Neural cell (in vitro differentiated cells): Measurements from ENCODE around the gene MRPL1. TPM values are rescaled to one million over a fixed set of nuclear protein-coding genes. Genes with fewer than 3 reads are reported as not detected.

Experiments
- H2AFZ ChIP-seq: fragments of 200-600, 300-800 bp; sonication (generic), shearing (Covaris generic); 2 replicates; pipeline ENCODE4 v1.6.0; 2014; ENCODE audit warnings: low read depth, mild to moderate bottlenecking, antibody characterized with exemption, low read length, moderate library complexity
- H3F3A ChIP-seq: fragments of 200-600 bp; shearing (Covaris generic); 2 replicates; pipeline ENCODE4 v1.6.1; 2016; ENCODE audit warnings: mild to moderate bottlenecking, moderate library complexity, mixed read lengths, antibody characterized with exemption, low read length; ENCODE audit not compliant: insufficient read depth, poor library complexity, severe bottlenecking
- H3K27ac ChIP-seq: fragments of 200-600, 300-800 bp; sonication (generic), shearing (Covaris generic); 2 replicates; pipeline ENCODE4 v1.5.1; 2014; ENCODE audit warnings: mild to moderate bottlenecking, low read length, moderate library complexity
- H3K27me3 ChIP-seq: fragments of 300-800, 200-600 bp; sonication (generic), shearing (Covaris generic); 2 replicates; pipeline ENCODE4 v1.6.0; 2014; ENCODE audit warnings: mild to moderate bottlenecking, low read depth, low read length, moderate library complexity; ENCODE audit not compliant: insufficient read depth
- H3K36me3 ChIP-seq: fragments of 300-800, 200-600 bp; sonication (generic), shearing (Covaris generic); 2 replicates; pipeline ENCODE4 v1.5.1; 2014; ENCODE audit warnings: mild to moderate bottlenecking, antibody characterized with exemption, low read length, moderate library complexity; ENCODE audit not compliant: insufficient read depth
- H3K4me2 ChIP-seq: fragments of 300-800, 200-600 bp; sonication (generic), shearing (Covaris generic); 2 replicates; pipeline ENCODE4 v1.6.0; 2014; ENCODE audit warnings: mild to moderate bottlenecking, low read length
- H3K4me3 ChIP-seq: fragments of 300-800, 200-600 bp; sonication (generic), shearing (Covaris generic); 2 replicates; pipeline ENCODE4 v1.5.1; 2014; ENCODE audit warnings: mild to moderate bottlenecking, low read length, moderate library complexity
- H3K79me2 ChIP-seq: fragments of 200-600 bp; shearing (Covaris generic); replicated peaks from 2 replicates; pipeline ENCODE4 v1.6.0; 2014; ENCODE audit warnings: mild to moderate bottlenecking, low read length, moderate library complexity; ENCODE audit not compliant: insufficient read depth
- H3K9ac ChIP-seq: fragments of 300-800, 200-600 bp; sonication (generic), shearing (Covaris generic); 2 replicates; pipeline ENCODE4 v1.6.1; 2016; ENCODE audit warnings: mild to moderate bottlenecking, low read length, mixed read lengths
- H3K9me2 ChIP-seq: fragments of 200-600 bp; shearing (Covaris generic); 2 replicates; pipeline ENCODE4 v1.6.1; 2016; ENCODE audit warnings: mild to moderate bottlenecking, low read length, mixed read lengths; ENCODE audit not compliant: insufficient read depth
- H3K9me3 ChIP-seq: fragments of 200-600, 300-800 bp; sonication (generic), shearing (Covaris generic); 2 replicates; pipeline ENCODE4 v1.6.1; 2016; ENCODE audit warnings: mild to moderate bottlenecking, mixed run types, low read length, moderate library complexity, mixed read lengths
- H4K20me1 ChIP-seq: fragments of 200-600 bp; shearing (Covaris generic); 2 replicates; pipeline ENCODE4 v1.6.1; 2016; ENCODE audit warnings: mild to moderate bottlenecking, mixed run types; ENCODE audit not compliant: insufficient read depth
- CTCF ChIP-seq: fragments of 450-650 bp; IDR thresholded peaks from 2 replicates; pipeline ENCODE4 v1.5.1; 2014; ENCODE audit warnings: antibody characterized with exemption, mild to moderate bottlenecking, moderate library complexity; ENCODE audit not compliant: poor library complexity, severe bottlenecking
- EP300 ChIP-seq: fragments of 450-650 bp; conservative IDR thresholded peaks from 2 replicates; pipeline ENCODE4 v1.6.1; 2014; ENCODE audit warnings: antibody characterized with exemption, mild to moderate bottlenecking, moderate library complexity; ENCODE audit not compliant: poor library complexity, severe bottlenecking
- EZH2 ChIP-seq: fragments of 200-600, 300-800 bp; shearing (Covaris generic), sonication (generic); IDR thresholded peaks from 2 replicates; pipeline ENCODE4 v1.6.1; 2014; ENCODE audit warnings: antibody characterized with exemption, low read length, borderline replicate concordance, mild to moderate bottlenecking; ENCODE audit not compliant: insufficient read depth, poor library complexity, severe bottlenecking
- MXI1 ChIP-seq: fragments of 450-650 bp; conservative IDR thresholded peaks from 2 replicates; pipeline ENCODE4 v1.6.1; 2014; ENCODE audit warnings: antibody characterized with exemption, mild to moderate bottlenecking; ENCODE audit not compliant: poor library complexity, severe bottlenecking
- POLR2AphosphoS5 ChIP-seq: IDR thresholded peaks from 2 replicates; pipeline ENCODE4 v1.6.1; 2012
- RAD21 ChIP-seq: fragments of 450-650 bp; conservative IDR thresholded peaks from 2 replicates; pipeline ENCODE4 v1.6.1; 2014; ENCODE audit warnings: antibody characterized with exemption, mild to moderate bottlenecking, moderate library complexity
- SMC3 ChIP-seq: fragments of 450-650 bp; conservative IDR thresholded peaks from 2 replicates; pipeline ENCODE4 v1.6.1; 2014; ENCODE audit warnings: antibody characterized with exemption, mild to moderate bottlenecking, moderate library complexity; ENCODE audit not compliant: poor library complexity
- TAF1 ChIP-seq: IDR thresholded peaks from 2 replicates; pipeline ENCODE4 v1.6.1; 2012; ENCODE audit warnings: low read depth
- polyA plus RNA-seq: library from polyadenylated mRNA; depleted of rRNA; stranded (reverse); fragments of >200 nt; gene quantifications from 2 replicates; pipeline ENCODE4 v1.2.3, GENCODE V29; 2014
- TF ChIP-seq, protein P1 (sequence below): IDR thresholded peaks from 2 replicates; pipeline ENCODE4 v1.6.1; 2012; ENCODE audit warnings: borderline replicate concordance

Gene MRPL1
- polyA plus RNA-seq, 1 donor from 2014 or later, result 41.9 TPM

GRCh38 chr4:77930876-77931275, 68.2 kb downstream of the MRPL1 start:
- Histone ChIP-seq H3K27me3 (no peaks in the 10 kb centered on the region), H3K9ac (no peak overlapping the region), H3K9me2 (no peaks in the 10 kb centered on the region), H3K27ac (no peak overlapping the region), H3K4me2 (no peak overlapping the region), H3K36me3 (no peaks in the 10 kb centered on the region), H3K9me3 (no peaks in the 10 kb centered on the region), H3K79me2 (no peaks in the 10 kb centered on the region), H3F3A (no peaks in the 10 kb centered on the region), H4K20me1 (no peaks in the 10 kb centered on the region), H2AFZ (no peak overlapping the region), H3K4me3 (no peak overlapping the region)
- TF ChIP-seq, protein P1, sequence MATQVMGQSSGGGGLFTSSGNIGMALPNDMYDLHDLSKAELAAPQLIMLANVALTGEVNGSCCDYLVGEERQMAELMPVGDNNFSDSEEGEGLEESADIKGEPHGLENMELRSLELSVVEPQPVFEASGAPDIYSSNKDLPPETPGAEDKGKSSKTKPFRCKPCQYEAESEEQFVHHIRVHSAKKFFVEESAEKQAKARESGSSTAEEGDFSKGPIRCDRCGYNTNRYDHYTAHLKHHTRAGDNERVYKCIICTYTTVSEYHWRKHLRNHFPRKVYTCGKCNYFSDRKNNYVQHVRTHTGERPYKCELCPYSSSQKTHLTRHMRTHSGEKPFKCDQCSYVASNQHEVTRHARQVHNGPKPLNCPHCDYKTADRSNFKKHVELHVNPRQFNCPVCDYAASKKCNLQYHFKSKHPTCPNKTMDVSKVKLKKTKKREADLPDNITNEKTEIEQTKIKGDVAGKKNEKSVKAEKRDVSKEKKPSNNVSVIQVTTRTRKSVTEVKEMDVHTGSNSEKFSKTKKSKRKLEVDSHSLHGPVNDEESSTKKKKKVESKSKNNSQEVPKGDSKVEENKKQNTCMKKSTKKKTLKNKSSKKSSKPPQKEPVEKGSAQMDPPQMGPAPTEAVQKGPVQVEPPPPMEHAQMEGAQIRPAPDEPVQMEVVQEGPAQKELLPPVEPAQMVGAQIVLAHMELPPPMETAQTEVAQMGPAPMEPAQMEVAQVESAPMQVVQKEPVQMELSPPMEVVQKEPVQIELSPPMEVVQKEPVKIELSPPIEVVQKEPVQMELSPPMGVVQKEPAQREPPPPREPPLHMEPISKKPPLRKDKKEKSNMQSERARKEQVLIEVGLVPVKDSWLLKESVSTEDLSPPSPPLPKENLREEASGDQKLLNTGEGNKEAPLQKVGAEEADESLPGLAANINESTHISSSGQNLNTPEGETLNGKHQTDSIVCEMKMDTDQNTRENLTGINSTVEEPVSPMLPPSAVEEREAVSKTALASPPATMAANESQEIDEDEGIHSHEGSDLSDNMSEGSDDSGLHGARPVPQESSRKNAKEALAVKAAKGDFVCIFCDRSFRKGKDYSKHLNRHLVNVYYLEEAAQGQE, result no peak

DNA sequence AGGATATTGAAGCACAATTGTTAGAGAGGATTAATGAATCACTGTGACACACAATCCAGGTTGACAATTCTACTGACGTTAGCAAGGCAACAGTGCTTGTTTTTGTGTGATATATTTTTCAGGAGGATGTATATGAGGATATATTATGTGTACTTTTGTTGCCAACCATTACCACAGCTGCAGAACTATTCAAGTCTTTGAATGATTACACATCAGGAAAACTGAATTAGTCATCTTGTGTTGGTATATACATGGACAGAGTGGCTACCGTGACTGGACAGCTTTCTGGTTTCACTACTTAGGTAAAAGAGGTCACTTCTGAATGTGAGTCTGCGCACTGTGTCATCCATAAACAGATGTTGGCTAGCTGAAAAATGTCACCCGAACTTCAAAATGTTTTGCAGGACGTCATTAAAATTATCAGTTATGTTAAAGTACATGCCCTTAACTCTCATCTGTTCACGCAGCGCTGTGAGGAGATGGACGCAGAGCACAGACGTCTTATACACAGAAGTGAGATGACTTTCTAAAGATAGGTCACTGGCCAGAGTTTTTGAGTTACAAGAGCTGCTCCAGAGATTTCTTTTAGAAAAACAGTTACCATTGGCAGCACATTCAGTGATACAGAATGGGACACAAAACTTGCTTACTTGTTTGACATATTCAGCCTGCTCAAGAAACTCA, 69.0 kb downstream of the MRPL1 start:
- H3K9ac ChIP-seq, result no peak overlapping the region
- H4K20me1 ChIP-seq, result no peaks in the 10 kb centered on the region
- H3K27ac ChIP-seq, result no peak overlapping the region
- no peak overlapping the region for H2AFZ ChIP-seq
- H3K4me2 ChIP-seq, result no peak overlapping the region
- H3K9me3 ChIP-seq, result no peaks in the 10 kb centered on the region
- H3K79me2 ChIP-seq, result no peaks in the 10 kb centered on the region
- H3K4me3 ChIP-seq, result no peak overlapping the region
- no peaks in the 10 kb centered on the region for H3K9me2 ChIP-seq
- H3K27me3 ChIP-seq, result no peaks in the 10 kb centered on the region
- TF ChIP-seq EZH2 (no peak), CTCF (no peak), POLR2AphosphoS5 (no peak), EP300 (no peak), TAF1 (no peak), RAD21 (no peak), MXI1 (no peak), SMC3 (no peak)
- TF ChIP-seq, protein P1, result no peak
- no peaks in the 10 kb centered on the region for H3K36me3 ChIP-seq
- H3F3A ChIP-seq, result no peaks in the 10 kb centered on the region
